ENCODE results near the gene UGT1A5. TPM values are rescaled to one million over a fixed set of nuclear protein-coding genes. Genes with fewer than 3 reads are reported as not detected.

UGT1A5 gene
- total RNA-seq: not detected in 2 replicates
- not detected in 2 replicates for polyA plus RNA-seq

DNA sequence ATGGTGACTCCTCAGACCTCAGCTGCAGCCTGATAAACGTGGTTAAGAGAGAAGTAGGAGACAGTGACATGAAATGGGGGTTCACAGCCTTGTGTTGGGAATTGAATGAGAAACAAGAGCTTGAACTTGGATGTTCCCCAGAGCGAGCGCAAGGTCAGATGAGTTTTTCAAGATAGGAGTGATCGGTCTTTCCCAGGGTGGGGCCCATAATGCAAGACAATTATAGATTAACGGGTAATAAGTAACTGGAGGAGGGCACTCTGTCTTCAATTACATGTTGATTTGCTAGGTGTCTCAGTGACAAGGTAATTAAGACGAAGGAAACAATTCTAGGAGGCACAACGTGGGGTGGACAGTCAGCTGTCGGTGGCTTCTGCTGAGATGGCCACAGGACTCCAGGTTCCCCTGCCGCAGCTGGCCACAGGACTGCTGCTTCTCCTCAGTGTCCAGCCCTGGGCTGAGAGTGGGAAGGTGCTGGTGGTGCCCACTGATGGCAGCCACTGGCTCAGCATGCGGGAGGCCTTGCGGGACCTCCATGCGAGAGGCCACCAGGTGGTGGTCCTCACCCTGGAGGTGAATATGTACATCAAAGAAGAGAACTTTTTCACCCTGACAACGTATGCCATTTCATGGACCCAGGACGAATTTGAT lies at the start of gene UGT1A5:
TSS of gene UGT1A5 (plus strand) at position 297 of the 651 bp plus-strand sequence. CDS start at position 382, 85 bp downstream.
- no peak within 1 kb of the TSS for H3K27ac ChIP-seq
- TF ChIP-seq, protein P1, sequence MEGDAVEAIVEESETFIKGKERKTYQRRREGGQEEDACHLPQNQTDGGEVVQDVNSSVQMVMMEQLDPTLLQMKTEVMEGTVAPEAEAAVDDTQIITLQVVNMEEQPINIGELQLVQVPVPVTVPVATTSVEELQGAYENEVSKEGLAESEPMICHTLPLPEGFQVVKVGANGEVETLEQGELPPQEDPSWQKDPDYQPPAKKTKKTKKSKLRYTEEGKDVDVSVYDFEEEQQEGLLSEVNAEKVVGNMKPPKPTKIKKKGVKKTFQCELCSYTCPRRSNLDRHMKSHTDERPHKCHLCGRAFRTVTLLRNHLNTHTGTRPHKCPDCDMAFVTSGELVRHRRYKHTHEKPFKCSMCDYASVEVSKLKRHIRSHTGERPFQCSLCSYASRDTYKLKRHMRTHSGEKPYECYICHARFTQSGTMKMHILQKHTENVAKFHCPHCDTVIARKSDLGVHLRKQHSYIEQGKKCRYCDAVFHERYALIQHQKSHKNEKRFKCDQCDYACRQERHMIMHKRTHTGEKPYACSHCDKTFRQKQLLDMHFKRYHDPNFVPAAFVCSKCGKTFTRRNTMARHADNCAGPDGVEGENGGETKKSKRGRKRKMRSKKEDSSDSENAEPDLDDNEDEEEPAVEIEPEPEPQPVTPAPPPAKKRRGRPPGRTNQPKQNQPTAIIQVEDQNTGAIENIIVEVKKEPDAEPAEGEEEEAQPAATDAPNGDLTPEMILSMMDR (IDR thresholded peaks at IDR 0.05; ENCODE audit: low read depth, low read length): no peak
- H3K36me3 ChIP-seq: no peaks in the 10 kb centered on the region
- no peaks in the 10 kb centered on the region for H3K27me3 ChIP-seq
- no peak for DNase-seq (ENCODE audit: low read depth in 1 of 2, low spot score in 1 of 2)
- no peaks in the 10 kb centered on the region for H3K9me3 ChIP-seq (ENCODE audit: low read depth)
- no peak within 1 kb of the TSS for H3K4me3 ChIP-seq
- H3K4me1 ChIP-seq (ENCODE audit: low read depth): no peaks in the 10 kb centered on the region

DNA sequence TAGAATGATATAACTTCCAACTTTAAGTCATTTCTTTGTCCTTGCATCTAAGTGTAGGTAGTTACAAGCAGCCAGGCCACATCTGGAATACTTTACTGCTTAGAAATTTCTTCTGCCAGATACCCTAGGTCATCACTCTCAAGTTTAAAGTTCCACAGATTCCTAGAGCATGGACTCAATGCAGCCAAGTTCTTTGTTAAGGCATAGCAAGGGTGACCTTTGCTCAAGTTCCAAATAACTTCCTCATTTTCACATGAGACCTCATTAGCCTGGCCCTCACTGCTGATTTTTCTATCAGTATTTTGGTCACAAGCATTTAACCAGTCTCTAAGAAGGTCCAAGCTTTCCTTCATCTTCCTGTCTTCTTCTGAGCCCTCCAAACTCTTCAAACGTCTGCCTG lies 48.8 kb upstream of the UGT1A5 start:
- TF ChIP-seq, protein P1 (IDR thresholded peaks at IDR 0.05; ENCODE audit: low read depth, low read length): no peak
- no peaks in the 10 kb centered on the region for H3K9me3 ChIP-seq (ENCODE audit: low read depth)
- no peak overlapping the region for H3K4me3 ChIP-seq
- no peaks in the 10 kb centered on the region for H3K27me3 ChIP-seq
- H3K4me1 ChIP-seq (ENCODE audit: low read depth): no peaks in the 10 kb centered on the region
- H3K27ac ChIP-seq: no peak overlapping the region
- no peaks in the 10 kb centered on the region for H3K36me3 ChIP-seq
- DNase-seq (ENCODE audit: low read depth in 1 of 2, low spot score in 1 of 2): no peak

DNA sequence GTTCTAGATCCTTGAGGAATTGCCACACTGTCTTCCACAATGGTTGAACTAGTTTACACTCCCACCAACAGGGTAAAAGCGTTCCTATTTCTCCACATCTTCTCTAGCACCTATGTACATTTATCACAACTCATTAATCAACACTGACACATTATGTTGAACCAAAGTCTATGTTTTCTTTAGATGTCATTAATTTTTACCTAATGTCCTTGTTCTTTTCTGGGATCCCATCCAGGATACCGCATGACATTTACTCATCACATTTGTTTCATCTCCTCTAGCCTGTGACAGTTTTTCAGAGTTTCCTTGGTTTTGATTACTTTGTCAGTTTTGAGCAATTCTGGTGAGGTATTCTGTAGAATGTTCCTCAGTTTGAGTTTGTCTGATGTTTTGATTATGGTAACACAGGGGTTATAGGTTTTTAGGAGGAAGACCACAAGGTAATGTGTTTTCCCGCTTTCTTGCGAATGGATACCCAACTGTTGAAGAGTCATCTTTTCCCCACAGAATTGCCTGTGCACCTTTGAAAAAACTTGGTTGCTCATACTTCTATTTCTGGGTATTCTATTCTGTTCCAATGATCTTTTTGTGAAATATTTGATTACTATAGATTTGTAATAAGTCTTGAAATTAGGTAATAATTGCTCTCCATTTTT lies 44.0 kb upstream of the UGT1A5 start:
- Histone ChIP-seq H3K4me1 (ENCODE audit: low read depth) (no peaks in the 10 kb centered on the region), H3K4me3 (no peak overlapping the region), H3K9me3 (ENCODE audit: low read depth) (no peaks in the 10 kb centered on the region), H3K27ac (no peak overlapping the region), H3K36me3 (no peaks in the 10 kb centered on the region), H3K27me3 (no peaks in the 10 kb centered on the region)
- no peak for DNase-seq (ENCODE audit: low read depth in 1 of 2, low spot score in 1 of 2)
- TF ChIP-seq, protein P1 (IDR thresholded peaks at IDR 0.05; ENCODE audit: low read depth, low read length): no peak

DNA sequence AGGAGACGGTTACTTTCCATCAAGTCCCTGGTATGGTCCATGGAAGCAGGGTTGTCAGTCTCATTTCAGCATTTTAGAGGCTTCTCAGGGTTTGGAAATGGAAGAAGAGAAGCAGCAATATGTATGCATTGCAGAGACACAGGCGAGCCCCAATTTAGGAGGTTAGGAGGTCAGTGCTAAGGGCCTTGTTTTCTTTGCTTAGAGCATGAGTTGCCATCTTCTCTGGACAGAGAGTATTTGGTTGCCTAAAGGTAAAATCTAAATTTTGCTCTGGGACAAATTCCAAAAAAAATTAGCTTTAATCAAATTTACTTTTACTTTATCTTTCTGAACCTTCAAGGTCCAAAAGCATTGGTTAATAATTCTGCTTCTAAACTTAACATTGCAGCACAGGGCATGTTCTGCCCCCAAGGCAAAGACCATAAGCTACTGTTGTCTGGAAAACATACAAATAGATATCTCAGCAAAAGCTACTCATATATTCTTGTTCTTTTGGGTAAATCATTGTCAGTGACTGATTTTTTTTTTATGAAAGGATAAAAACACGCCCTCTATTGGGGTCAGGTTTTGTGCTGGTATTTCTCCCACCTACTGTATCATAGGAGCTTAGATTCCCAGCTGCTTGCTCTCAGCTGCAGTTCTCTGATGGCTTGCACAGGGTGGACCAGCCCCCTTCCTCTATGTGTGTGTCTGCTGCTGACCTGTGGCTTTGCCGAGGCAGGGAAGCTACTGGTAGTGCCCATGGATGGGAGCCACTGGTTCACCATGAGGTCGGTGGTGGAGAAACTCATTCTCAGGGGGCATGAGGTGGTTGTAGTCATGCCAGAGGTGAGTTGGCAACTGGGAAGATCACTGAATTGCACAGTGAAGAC lies 41.2 kb upstream of the UGT1A5 start, which contains the start of gene UGT1A9:
TSS of gene UGT1A9 (plus strand) at position 609 of the 872 bp plus-strand sequence. CDS start at position 646, 37 bp downstream.
- TF ChIP-seq, protein P1 (IDR thresholded peaks at IDR 0.05; ENCODE audit: low read depth, low read length): no peak
- Histone ChIP-seq H3K36me3 (no peaks in the 10 kb centered on the region), H3K4me1 (ENCODE audit: low read depth) (no peaks in the 10 kb centered on the region), H3K4me3 (no peak within 1 kb of the TSS), H3K9me3 (ENCODE audit: low read depth) (no peaks in the 10 kb centered on the region), H3K27me3 (no peaks in the 10 kb centered on the region), H3K27ac (no peak within 1 kb of the TSS)
- DNase-seq (ENCODE audit: low read depth in 1 of 2, low spot score in 1 of 2): no peak

DNA sequence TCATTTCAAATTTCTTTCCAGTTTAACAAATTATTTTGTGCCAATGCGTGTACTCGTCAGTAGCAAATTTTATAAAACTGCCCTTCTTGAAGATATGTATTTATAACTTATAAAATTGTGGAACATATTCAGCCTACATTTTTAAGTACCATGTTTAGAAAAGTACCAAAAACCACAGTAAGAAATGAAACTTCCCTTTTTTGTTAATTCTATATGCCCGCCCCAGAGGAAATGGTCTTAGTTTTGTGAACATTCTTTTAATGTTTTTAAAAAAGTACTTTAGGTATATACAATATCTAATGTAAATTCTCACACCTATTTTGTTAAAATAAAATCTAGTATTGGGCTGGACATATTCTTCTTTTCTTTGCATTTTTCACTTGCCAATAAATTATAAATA lies 39.8 kb upstream of the UGT1A5 start:
- Histone ChIP-seq H3K27me3 (no peaks in the 10 kb centered on the region), H3K36me3 (no peaks in the 10 kb centered on the region), H3K4me1 (ENCODE audit: low read depth) (no peaks in the 10 kb centered on the region), H3K27ac (no peak overlapping the region), H3K9me3 (ENCODE audit: low read depth) (no peaks in the 10 kb centered on the region), H3K4me3 (no peak overlapping the region)
- TF ChIP-seq, protein P1 (IDR thresholded peaks at IDR 0.05; ENCODE audit: low read depth, low read length): no peak
- DNase-seq (ENCODE audit: low read depth in 1 of 2, low spot score in 1 of 2): no peak
